CD4-positive, alpha-beta T cell treated with Interleukin-17A for 1 hour (primary cell): ENCODE data around the gene WDR26.
"Not testable (repeated sequence)": the region's sequence is repeated elsewhere in the genome, so short reads cannot be mapped to it uniquely, and the experiment has no call there.

Experiments
- DNase-seq: peaks from one replicate; pipeline ENCODE4 v3.0.0-alpha.2; 2020

Gene WDR26

GRCh38 chr1:224433701-224434672, 610 bp downstream of the WDR26 start:
- peak; percentile 73 for DNase-seq

DNA sequence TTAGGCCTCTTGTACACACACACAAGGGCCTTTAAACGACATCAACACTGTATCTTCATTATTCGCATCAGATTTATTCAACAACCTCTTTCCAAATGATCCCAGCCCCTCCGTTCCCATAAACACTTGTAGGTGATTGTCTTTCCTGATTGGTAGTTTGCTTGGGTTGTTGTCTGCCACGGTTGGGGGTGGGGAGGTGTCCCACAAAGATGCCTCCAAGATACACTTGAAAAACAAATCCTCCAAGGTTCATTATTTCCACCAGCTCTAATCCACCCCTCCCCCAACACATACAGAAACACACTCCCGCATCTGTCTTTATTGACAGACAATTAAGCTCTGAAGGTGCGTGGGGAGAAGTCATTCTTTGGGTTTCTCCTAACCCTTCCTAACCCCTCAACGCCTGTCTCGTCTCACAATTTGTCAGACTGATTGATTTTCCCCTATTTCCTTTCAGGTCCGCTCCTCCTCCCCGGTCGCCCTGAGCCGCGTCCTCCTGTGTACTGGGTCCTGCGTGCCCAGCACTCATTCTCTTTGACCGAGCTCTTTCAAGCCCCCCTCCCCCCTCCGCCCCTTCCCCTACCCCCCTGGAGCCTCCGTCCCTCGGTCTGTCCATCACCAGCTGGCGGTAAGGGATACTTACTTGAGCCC, 1.4 kb downstream of the WDR26 start:
- DNase-seq, result peak; percentile 58

DNA sequence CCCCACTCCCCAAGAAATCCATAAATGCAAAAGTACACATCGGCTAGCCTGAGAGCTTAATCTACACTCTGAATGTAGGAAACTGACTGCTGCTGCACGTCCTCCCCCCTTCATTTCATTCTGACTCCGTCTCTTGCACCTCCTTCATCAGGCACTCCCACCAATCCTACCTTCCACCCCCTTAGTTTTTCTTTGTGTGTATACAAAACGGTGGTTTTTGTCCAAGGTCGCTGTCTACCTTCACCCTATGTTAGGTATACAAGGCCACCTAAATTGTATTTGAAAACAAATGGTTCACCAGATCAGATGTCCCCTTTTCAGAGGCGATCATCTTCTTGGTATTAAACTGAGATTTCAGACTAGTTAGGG, 1.9 kb downstream of the WDR26 start:
- peak; percentile 37 for DNase-seq

DNA sequence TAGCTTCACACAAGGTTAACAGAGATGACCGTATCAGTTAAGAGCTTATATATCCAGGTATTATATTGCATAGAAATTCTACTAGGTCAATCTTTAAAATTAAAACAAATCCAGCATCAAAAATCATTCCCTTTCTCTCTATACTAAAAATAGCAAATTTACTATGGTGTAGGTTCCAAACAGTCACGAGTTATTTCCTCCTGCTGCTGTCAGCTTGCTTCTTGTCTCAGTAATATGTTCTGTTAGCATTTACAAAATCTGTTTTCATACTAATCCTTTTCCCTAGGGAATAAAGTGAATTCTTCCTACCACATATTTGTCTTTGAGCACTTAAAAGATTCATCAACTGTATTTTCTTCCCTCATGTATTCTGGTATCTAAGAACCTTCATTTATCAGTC, 2.5 kb downstream of the WDR26 start:
- no peak for DNase-seq

GRCh38 chr1:224431726-224432125, 2.9 kb downstream of the WDR26 start:
- DNase-seq, result no peak

DNA sequence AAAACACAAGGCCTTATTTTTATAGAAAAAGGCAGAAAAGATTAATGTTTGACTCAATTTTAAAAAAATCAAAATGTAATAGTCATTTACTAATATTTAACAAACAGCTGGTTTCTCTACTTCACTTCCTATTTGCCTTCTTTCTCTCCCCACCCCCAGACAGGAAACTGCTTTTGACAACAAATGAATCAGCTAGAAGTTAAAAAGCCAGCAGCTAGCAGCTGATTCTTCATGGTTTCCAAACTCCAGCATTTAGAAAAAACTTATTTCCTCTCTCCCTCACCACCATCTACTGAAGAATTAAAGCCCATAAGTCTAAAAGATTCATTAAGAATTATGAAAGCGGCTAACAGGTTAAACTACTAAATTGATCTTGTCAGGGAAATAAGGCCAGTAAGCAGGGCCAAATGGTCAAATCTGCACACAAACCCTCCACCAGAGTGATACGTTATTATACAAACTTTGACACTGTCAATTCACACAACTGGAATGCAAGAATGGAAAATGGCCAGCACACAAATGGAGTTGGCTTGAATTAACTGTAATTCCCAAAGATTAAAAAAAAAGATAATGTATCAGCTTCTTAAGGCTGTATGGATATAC, 4.0 kb downstream of the WDR26 start:
- peak; percentile 78 for DNase-seq

GRCh38 chr1:224429616-224430326, 4.8 kb downstream of the WDR26 start:
- DNase-seq, result no peak

GRCh38 chr1:224428713-224429112, 5.9 kb downstream of the WDR26 start:
- not testable (repeated sequence) for DNase-seq

- no peak for DNase-seq
Observed at GRCh38 chr1:224427346-224427745, 7.3 kb downstream of the WDR26 start.

- DNase-seq, result not testable (repeated sequence)
Observed at GRCh38 chr1:224426869-224427268, 7.7 kb downstream of the WDR26 start.

DNA sequence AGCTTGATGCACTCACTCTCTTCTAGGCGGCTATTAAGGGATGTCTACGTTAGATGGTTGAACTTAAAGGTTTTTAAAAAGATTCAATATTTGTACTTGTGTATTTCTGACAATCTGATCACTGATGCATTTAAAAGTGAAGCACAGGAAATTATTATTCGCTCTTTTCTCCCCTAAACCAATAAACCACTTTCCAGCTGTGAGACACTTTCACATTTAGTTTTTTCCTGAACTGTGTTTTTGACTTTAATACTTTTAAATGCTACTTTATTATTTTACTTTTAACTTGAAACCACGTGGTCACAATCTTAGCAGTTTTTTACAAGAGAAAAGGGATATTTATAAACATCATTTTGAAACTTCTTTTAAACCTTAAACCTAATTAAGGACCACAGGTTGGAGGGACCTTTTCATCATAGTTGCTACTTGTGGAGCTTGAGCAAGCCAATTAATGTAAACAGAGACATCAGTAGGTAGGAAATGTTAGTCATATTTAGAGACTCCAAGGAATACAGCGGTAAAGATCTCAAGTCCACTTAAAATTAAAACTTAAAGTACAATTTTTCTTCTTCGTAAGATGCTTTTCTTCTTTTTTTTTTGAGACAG, 9.2 kb downstream of the WDR26 start:
- no peak for DNase-seq

- DNase-seq, result no peak
Observed at GRCh38 chr1:224420106-224420505, 14.5 kb downstream of the WDR26 start.

- no peak for DNase-seq
Observed at GRCh38 chr1:224411766-224412165, 22.8 kb downstream of the WDR26 start.

DNA sequence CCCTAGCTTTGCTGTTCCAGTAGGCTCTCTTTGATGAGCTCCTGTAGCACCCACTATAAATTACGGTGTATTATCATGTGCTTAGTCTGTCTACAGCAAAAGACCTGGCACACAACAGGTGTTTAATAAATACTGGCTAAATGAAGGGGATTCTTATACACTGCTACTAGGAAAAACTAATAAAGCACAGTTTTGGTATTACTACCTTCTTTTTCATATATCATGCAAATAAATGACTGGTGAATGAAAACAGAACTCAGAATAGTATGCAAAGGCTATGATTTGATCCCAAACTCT, 26.4 kb downstream of the WDR26 start:
- no peak for DNase-seq

GRCh38 chr1:224407571-224408293, 26.9 kb downstream of the WDR26 start:
- DNase-seq, result no peak

DNA sequence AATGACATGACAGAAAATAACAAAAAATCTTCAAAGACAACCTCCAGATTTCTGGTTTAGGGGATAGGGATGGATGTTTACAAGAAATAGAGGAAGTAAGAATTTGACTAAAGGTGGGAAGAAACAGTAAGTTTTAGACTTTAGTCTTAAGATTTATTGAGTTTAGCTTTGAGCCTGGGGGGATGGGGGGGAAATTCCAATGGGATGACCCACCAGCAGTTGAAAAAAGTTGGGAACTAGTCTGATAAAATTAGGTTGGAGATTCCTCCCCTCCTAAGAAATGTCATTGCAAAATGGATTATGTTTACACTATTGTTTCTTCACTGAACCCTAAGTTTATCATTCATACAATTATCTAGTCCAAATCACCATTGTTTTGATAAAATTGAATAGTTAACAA, 28.4 kb downstream of the WDR26 start:
- no peak for DNase-seq

DNA sequence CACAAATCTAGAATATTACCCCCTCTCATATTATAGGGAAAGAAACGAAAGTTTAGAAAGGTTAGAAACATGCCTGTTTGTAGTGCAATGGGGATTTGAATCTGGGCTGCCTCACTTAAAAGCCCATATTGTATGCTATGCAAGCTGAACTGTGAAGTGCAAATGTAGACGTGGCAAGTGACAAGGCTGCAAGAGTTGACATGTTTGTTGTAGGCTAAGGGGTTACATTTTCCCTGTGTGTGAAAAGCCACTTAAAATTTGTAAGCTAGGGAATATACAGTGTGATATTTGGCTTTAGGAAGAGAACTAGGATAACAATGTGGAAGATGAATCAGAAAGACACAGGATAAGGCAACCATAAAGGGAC, 29.0 kb downstream of the WDR26 start:
- DNase-seq, result no peak

DNA sequence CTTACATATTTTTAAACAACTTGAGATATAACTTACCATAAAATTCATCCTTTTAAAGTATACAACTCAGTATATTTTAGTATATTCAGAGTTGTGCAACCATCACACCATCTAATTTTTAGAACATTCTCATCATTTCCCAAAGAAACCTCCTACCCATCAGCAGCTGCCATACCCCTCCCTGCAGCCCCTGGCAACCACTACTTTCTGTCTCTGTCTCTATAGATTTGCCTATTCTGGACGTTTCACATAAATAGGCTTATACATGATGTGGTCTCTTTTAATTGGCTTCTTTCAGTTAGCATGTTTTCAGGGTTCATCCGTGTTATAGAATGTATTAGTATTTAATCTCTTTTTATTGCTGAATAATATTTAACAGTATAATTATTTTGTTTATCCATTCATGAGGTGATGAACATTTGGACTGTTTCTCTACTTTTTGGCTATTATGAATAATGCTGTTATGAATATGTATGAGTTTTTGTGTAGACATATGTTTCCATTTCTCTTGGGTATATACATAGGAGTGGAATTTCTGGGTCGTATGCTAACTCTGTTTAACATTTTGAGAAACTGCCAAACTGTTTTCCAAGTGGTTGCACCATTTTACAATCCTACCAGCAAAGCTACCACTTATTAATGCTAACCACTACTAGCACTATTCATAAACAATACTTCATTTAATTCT, 29.5 kb downstream of the WDR26 start:
- no peak for DNase-seq

DNA sequence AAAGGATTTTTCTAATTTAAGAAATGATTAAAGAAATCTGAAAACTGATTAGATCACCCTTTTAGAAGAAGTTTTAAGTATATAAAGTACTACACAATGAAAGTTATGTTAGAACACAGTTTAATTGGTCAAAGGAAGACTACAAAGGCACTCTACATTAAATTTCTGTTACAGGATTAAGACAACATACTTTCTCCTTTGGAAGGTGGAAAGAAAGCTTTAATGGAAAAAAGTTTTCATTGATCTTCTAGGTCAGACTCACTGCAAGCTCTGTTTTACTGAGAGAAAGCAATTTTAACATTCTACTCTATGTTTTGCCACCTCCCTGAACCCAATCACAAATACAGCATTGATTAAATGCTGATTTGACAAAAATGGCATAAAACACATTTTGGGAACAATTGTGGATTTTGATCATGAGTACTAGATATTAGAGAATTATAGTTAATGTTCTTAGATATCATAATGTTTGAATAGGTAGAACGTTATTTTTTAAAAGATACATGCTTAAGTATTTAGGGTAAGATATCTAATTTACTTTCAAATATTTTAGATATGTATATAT, 32.0 kb downstream of the WDR26 start:
- DNase-seq, result no peak

- no peak for DNase-seq
Observed at GRCh38 chr1:224399887-224400286, 34.7 kb downstream of the WDR26 start.

GRCh38 chr1:224393294-224393693, 41.3 kb downstream of the WDR26 start:
- no peak for DNase-seq
